Amniotic epithelial cell (primary cell): ENCODE data around the gene CFD.
"Not testable (repeated sequence)": the region's sequence is repeated elsewhere in the genome, so short reads cannot be mapped to it uniquely, and the experiment has no call there.

Experiments used
- DNase-seq: peaks from one replicate; pipeline ENCODE4 v3.0.0-alpha.2; 2010; ENCODE audit warnings: low read depth

The CFD gene

DNA sequence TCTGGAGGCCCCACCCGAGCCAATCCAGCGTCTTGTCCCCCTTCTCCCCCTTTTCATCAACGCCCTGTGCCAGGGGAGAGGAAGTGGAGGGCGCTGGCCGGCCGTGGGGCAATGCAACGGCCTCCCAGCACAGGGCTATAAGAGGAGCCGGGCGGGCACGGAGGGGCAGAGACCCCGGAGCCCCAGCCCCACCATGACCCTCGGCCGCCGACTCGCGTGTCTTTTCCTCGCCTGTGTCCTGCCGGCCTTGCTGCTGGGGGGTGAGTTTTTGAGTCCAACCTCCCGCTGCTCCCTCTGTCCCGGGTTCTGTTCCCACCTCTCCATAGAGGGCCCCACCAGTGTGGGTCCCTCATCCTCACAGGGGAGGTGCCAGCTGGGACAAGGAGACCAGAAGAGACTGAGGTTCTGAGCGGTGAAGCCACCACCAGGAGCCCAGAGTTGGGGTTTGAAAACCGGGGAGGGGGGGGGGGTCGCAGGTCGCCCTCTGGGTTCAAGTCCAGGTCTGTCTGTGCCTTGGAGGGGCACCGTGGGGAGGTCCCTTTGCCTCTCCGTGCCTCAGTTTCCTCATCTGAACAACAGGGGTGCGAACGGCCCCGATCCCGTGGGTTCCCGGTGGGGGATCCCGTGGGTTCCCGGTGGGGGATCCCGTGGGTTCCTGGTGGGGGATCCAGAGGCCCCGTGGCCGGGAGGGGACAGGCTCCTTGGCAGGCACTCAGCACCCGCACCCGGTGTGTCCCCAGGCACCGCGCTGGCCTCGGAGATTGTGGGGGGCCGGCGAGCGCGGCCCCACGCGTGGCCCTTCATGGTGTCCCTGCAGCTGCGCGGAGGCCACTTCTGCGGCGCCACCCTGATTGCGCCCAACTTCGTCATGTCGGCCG is 7.1 kb upstream of the CFD start, which contains the start of gene ELANE:
Gene ELANE, plus strand, starts transcription at position 168 of the 878 bp plus-strand sequence. Its CDS starts 26 bp downstream, at position 194.
- no peak for DNase-seq

DNA sequence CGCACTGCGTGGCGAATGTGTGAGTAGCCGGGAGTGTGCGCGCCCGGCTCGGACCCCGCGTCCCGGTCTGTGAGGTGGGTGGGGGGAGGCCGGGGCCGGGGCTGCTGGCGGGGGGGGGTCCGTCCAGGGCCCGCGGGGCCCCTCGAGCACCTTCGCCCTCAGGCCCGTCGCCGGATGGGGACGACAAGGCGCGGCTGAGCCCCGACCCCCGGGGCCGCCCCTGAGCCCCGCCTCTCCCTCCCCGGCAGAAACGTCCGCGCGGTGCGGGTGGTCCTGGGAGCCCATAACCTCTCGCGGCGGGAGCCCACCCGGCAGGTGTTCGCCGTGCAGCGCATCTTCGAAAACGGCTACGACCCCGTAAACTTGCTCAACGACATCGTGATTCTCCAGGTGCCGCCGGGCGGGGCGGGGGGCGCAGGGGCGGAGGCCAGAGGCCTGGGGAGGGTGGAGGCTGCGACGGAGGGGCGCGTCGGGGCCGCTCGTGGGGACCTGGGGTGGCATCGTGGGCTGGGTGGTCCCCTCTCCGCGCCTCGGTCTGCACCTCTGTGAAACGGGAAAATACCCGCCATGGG is 6.4 kb upstream of the CFD start:
- DNase-seq = no peak

- DNase-seq = not testable (repeated sequence)
Observed at GRCh38 chr19:853614-854220, 5.7 kb upstream of the CFD start.

- no peak for DNase-seq
Observed at GRCh38 chr19:854549-854948, 4.9 kb upstream of the CFD start.

DNA sequence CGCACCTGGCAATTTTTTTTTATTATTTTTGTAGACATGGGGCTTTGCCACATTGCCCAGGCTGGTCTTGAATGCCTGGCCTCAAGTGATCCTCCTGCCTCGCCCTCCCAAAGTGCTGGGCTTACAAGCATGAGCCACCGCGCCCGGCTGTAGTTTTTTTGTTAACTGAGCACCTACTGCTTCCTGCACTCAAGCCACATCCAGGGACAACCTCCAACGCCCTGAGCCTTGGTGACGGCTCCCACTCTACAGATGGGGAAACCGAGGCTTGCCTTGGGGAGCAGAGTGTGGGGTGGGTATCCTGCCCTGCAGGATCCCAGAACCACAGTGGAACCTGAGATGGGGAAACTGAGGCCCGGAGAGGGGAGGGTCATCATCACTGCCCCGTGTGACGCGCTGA is 4.3 kb upstream of the CFD start:
- no peak for DNase-seq

DNA sequence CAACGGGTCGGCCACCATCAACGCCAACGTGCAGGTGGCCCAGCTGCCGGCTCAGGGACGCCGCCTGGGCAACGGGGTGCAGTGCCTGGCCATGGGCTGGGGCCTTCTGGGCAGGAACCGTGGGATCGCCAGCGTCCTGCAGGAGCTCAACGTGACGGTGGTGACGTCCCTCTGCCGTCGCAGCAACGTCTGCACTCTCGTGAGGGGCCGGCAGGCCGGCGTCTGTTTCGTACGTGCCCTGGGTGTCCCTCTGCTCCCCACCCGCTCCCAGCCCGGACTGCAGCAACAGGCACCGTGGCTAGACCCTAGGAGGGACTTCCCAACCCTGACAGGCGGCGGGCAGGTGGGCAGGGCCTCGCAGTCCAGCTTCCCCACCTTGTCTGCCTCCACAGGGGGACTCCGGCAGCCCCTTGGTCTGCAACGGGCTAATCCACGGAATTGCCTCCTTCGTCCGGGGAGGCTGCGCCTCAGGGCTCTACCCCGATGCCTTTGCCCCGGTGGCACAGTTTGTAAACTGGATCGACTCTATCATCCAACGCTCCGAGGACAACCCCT is 3.8 kb upstream of the CFD start:
- DNase-seq = no peak

GRCh38 chr19:858284-858683 is 1.2 kb upstream of the CFD start:
- DNase-seq = no peak

DNA sequence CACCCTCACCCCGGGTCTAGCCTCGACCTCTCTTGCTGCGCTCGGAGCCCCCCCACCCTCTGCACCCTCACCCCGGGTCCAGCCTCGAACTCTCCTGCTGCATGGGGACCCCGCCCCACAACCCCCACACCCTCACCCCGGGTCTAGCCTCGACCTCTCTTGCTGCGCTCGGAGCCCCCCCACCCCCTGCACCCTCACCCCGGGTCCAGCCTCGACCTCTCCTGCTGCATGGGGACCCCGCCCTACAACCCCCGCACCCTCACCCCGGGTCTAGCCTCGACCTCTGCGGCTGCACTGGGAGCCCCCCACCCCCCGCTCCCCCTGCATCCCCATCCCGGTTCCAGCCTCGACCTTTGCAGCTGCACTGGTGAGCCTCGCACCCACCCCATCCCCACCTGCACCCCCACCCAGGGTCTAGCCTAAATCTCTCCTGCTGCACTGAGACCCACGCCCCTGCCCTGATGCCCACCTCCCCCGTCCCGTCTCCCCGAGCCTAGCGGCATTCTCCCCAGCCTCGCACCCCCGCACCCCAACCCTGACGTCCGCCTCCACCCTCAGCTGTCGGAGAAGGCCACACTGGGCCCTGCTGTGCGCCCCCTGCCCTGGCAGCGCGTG is 1.8 kb downstream of the CFD start:
- DNase-seq = no peak

- DNase-seq = no peak
Observed at GRCh38 chr19:861756-862580, 2.5 kb downstream of the CFD start.

GRCh38 chr19:862581-863314 is 3.3 kb downstream of the CFD start:
- DNase-seq = no peak

GRCh38 chr19:863315-863620 is 3.8 kb downstream of the CFD start:
- no peak for DNase-seq

GRCh38 chr19:866769-867300 is 7.4 kb downstream of the CFD start:
- DNase-seq = no peak

- DNase-seq = no peak
Observed at GRCh38 chr19:867301-867793, 7.9 kb downstream of the CFD start.

GRCh38 chr19:867855-868457 is 8.5 kb downstream of the CFD start:
- no peak for DNase-seq

DNA sequence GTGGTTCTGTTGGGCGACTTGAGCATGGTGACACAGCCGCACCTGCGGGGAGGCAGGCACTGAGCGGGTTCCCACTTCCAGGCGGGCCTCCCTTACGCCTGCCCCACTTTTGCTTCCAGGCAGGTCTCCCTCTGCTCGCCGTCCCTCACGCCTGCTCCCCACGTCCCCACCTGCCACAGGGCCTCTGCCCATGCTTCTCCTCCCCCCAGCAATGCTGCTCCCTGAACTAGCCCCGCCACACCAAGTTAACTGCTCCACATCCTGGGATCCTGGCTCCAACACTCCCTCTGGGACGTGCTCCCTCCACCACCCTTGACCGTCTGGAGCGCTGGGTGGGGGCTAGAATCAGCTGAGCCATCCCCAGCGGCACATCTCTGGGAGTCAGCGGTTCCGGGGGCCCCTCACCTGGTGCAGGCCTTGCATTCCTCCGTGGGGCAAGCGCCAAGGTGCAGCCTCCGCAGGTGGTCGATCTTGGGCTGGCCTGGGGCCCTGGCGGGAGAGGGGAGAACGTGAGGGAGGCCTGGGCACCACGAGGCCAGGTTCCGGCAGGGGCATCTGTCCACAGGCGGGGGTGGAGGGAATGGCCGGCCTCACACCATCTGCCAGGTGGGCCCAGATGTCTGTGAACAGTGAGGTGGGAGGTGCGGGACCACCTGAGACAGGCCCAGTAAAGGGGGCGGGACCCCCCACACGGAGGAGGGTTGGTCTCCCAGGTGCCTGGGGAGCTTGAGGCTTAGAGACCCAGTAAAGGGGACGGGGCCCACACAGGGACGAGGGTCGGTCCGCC is 9.2 kb downstream of the CFD start:
- DNase-seq = no peak

DNA sequence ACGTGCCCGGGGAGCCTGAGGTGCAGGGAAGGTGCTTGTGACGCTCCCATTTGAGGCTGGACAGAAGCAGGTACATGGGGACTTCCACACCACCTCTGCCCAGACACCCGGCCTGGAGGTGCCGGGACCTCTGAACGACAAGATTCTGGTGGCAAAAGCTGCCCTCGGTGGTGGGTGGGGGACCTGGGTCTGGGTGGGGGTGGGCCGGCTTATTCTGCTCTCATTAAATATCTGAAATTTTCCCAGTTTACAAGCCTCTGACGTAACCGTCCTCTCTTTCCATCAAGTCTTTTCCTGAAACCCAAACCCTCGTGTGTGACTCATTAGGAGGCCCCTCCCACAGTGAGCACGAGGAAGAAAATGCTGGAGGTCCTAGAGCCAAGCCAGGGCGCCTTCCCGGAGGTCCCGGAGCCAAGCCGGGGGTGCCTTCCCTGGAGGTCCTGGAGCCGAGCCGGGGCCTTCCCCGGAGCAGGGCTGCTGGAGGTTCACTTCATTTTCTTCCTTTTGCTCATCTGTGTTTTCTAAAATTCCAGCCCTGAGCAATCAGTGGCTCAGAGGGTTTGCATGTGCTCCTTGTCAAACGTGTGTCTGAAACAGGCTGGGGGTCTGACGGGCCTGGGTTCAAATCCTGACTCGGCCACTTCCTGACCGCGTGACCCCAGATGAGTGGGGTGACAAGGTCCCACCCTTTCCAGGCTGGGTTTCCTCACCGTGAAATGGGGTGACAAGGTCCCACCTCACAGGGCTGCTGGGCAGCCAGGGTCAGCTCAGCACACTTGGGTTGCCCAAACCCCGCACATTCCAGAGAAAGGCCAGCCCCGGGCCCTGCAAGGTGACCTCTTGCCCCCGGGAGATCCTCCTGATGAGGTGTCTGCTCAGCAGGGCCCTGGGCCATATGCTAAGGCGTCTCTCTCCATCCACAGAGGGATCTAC is 10.0 kb downstream of the CFD start:
- DNase-seq = peak; percentile 90

DNA sequence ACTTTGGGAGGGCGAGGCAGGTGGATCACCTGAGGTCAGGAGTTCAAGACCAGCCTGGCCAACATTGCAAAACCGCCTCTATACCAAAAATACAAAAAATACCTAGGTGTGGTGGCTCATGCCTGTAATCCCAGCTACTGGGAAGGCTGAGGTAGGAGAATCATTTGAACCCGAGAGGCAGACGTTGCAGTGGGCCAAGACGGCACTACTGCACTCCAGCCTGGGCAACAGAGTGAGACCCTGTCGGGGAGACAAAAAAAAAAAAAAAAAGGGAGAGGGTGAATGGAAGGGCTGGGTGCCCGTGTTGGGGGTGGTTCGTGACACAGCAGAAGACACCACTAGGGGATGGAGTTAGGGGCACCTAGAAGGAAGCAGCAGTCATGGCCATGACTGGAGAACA is 10.8 kb downstream of the CFD start:
- no peak for DNase-seq

- no peak for DNase-seq
Observed at GRCh38 chr19:870963-871401, 11.5 kb downstream of the CFD start.
